GM10847 (cell line): ENCODE measurements around the gene GARNL3.

Source experiments
- POLR2A ChIP-seq: IDR thresholded peaks from 2 replicates; pipeline ENCODE4 v1.6.1; 2011; ENCODE audit not compliant: insufficient read length; ENCODE audit errors: extremely low read depth

Gene GARNL3

GRCh38 chr9:127229691-127230417 is 34.7 kb upstream of the GARNL3 start:
- TF ChIP-seq POLR2A, result no peak

GRCh38 chr9:127231666-127232065 is 32.9 kb upstream of the GARNL3 start:
- no peak for TF ChIP-seq POLR2A

- no peak for TF ChIP-seq POLR2A
Measured at GRCh38 chr9:127232833-127233549, 31.6 kb upstream of the GARNL3 start.

GRCh38 chr9:127233550-127233949 is 31.0 kb upstream of the GARNL3 start:
- no peak for TF ChIP-seq POLR2A

GRCh38 chr9:127233989-127234388 is 30.6 kb upstream of the GARNL3 start:
- no peak for TF ChIP-seq POLR2A

GRCh38 chr9:127237801-127238200 is 26.8 kb upstream of the GARNL3 start:
- no peak for TF ChIP-seq POLR2A

- TF ChIP-seq POLR2A, result no peak
Measured at GRCh38 chr9:127241354-127241753, 23.2 kb upstream of the GARNL3 start.

GRCh38 chr9:127244609-127245601 is 19.7 kb upstream of the GARNL3 start:
- peak; percentile 45 for TF ChIP-seq POLR2A

- TF ChIP-seq POLR2A, result no peak
Measured at GRCh38 chr9:127245637-127246164, 18.9 kb upstream of the GARNL3 start.

GRCh38 chr9:127248241-127248640 is 16.3 kb upstream of the GARNL3 start:
- TF ChIP-seq POLR2A, result no peak

- no peak for TF ChIP-seq POLR2A
Measured at GRCh38 chr9:127249877-127250276, 14.7 kb upstream of the GARNL3 start.

GRCh38 chr9:127250896-127251391 is 13.6 kb upstream of the GARNL3 start:
- no peak for TF ChIP-seq POLR2A

- TF ChIP-seq POLR2A, result no peak
Measured at GRCh38 chr9:127252410-127253318, 11.9 kb upstream of the GARNL3 start.

- TF ChIP-seq POLR2A, result no peak
Measured at GRCh38 chr9:127253446-127253845, 11.1 kb upstream of the GARNL3 start.
